ENCODE measurements around the gene GIPR.

GIPR gene

GRCh38 chr19:45646345-45646698, 21.7 kb upstream of the GIPR start:
- Histone ChIP-seq H2AFZ (ENCODE audit: low read length, unreplicated experiment) (no peak overlapping the region), H3K27ac (ENCODE audit: low read depth, low read length) (no peak overlapping the region), H3K36me3 (ENCODE audit: insufficient read depth, low read length) (no peaks in the 10 kb centered on the region), H3K4me1 (ENCODE audit: control insufficient read depth, insufficient read depth, low read length, unreplicated experiment) (peaks cover 4% of the 10 kb centered on the region), H3K4me3 (ENCODE audit: low read depth, low read length) (peak overlapping the region; percentile 46), H3K27me3 (ENCODE audit: insufficient read depth, low read length) (no peaks in the 10 kb centered on the region), H3K79me2 (ENCODE audit: control insufficient read depth, insufficient read depth, low read length, unreplicated experiment) (no peaks in the 10 kb centered on the region)

GRCh38 chr19:45650722-45651121, 17.3 kb upstream of the GIPR start:
- H3K27ac ChIP-seq (ENCODE audit: low read depth, low read length): no peak overlapping the region
- H3K79me2 ChIP-seq (ENCODE audit: control insufficient read depth, insufficient read depth, low read length, unreplicated experiment): no peaks in the 10 kb centered on the region

DNA sequence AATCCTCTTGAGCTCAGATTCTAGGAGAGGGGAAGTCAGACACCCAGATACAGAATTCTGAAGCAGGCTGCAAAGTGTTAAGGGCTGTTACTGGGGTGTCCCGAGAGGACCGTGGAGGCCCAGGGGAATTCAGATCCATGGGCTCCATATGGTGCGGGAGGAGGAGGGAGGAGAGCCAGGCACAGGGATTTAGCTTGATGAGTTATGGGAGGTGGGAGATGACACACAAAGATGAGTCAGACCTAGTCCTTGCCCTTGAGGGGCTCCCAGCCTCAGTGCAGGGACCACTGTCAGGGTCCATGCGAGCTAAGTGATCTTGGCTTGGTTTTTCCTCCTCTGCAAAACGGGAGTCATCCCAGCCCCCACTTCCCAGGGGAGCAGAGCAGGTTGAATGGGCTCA, 14.4 kb upstream of the GIPR start:
- no peak overlapping the region for H3K27ac ChIP-seq (ENCODE audit: low read depth, low read length)
- no peaks in the 10 kb centered on the region for H3K79me2 ChIP-seq (ENCODE audit: control insufficient read depth, insufficient read depth, low read length, unreplicated experiment)
- no peaks in the 10 kb centered on the region for H3K36me3 ChIP-seq (ENCODE audit: insufficient read depth, low read length)
- no peak overlapping the region for H2AFZ ChIP-seq (ENCODE audit: low read length, unreplicated experiment)
- no peaks in the 10 kb centered on the region for H3K4me1 ChIP-seq (ENCODE audit: control insufficient read depth, insufficient read depth, low read length, unreplicated experiment)
- H3K4me3 ChIP-seq (ENCODE audit: low read depth, low read length): no peak overlapping the region
- no peaks in the 10 kb centered on the region for H3K27me3 ChIP-seq (ENCODE audit: insufficient read depth, low read length)

More at GRCh38 chr19:45650722-45651121, 17.3 kb upstream of the GIPR start:
- Histone ChIP-seq H3K4me3 (ENCODE audit: low read depth, low read length) (no peak overlapping the region), H3K4me1 (ENCODE audit: control insufficient read depth, insufficient read depth, low read length, unreplicated experiment) (no peaks in the 10 kb centered on the region), H3K27me3 (ENCODE audit: insufficient read depth, low read length) (no peaks in the 10 kb centered on the region), H3K36me3 (ENCODE audit: insufficient read depth, low read length) (no peaks in the 10 kb centered on the region), H2AFZ (ENCODE audit: low read length, unreplicated experiment) (no peak overlapping the region)

DNA sequence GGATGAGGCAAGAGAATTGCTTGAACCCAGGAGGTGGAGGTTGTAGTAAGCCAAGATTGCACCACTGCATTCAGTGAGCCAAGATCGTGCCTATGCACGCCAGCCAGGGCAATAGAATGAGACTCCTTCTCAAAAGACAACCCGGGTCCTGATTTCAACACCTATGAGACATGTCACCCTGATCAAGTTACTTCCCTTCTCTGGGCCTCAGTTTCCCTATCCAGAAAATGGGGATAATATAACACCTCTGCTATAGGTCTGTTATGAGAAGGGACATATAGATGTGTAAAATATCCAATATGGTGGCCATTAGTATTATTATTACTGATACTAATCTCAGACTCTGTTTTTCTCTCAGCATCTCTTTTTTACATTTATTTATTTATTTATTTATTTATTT, 12.9 kb upstream of the GIPR start:
- Histone ChIP-seq H3K27ac (ENCODE audit: low read depth, low read length) (no peak overlapping the region), H3K79me2 (ENCODE audit: control insufficient read depth, insufficient read depth, low read length, unreplicated experiment) (no peaks in the 10 kb centered on the region), H3K27me3 (ENCODE audit: insufficient read depth, low read length) (no peaks in the 10 kb centered on the region), H3K36me3 (ENCODE audit: insufficient read depth, low read length) (no peaks in the 10 kb centered on the region), H2AFZ (ENCODE audit: low read length, unreplicated experiment) (no peak overlapping the region), H3K4me3 (ENCODE audit: low read depth, low read length) (no peak overlapping the region), H3K4me1 (ENCODE audit: control insufficient read depth, insufficient read depth, low read length, unreplicated experiment) (no peaks in the 10 kb centered on the region)

DNA sequence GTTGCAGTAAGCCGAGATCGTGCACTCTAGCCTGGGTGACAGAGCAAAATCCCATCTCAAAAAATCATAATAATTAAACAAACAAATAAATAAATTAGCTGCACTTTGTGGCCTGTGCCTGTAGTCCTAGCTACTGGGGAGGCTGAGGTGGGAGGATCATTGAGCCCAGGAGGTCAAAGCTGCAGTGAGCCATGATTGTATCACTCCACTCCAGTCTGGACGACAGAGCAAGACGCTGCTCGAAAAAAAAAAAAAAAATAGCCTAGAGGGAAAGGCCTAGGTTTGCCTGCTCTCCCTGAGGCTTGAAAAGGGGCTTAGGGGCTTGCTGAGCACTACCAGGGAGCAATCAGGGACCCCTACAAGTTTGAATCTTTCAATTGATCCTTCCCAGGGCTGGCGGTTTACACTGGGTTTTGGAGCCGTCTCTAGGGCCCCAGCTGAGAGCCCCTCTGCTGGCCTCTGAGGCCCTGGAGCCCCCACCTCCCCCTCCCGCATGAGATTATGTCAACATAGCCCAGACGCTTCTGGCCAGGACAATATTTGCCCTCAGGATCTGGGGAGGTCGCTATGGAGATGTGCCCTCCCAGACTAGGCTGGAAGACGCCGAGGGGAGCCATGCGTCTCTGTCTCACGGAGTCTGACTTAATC, 10.4 kb upstream of the GIPR start:
- H3K4me1 ChIP-seq (ENCODE audit: control insufficient read depth, insufficient read depth, low read length, unreplicated experiment): no peaks in the 10 kb centered on the region
- H3K4me3 ChIP-seq (ENCODE audit: low read depth, low read length): no peak overlapping the region
- H3K79me2 ChIP-seq (ENCODE audit: control insufficient read depth, insufficient read depth, low read length, unreplicated experiment): no peaks in the 10 kb centered on the region
- H3K27me3 ChIP-seq (ENCODE audit: insufficient read depth, low read length): no peaks in the 10 kb centered on the region
- H3K27ac ChIP-seq (ENCODE audit: low read depth, low read length): no peak overlapping the region
- no peak overlapping the region for H2AFZ ChIP-seq (ENCODE audit: low read length, unreplicated experiment)
- H3K36me3 ChIP-seq (ENCODE audit: insufficient read depth, low read length): no peaks in the 10 kb centered on the region

GRCh38 chr19:45659096-45659729, 8.8 kb upstream of the GIPR start:
- Histone ChIP-seq H3K4me3 (ENCODE audit: low read depth, low read length) (no peak overlapping the region), H3K36me3 (ENCODE audit: insufficient read depth, low read length) (no peaks in the 10 kb centered on the region), H3K27me3 (ENCODE audit: insufficient read depth, low read length) (no peaks in the 10 kb centered on the region), H3K4me1 (ENCODE audit: control insufficient read depth, insufficient read depth, low read length, unreplicated experiment) (no peaks in the 10 kb centered on the region), H3K79me2 (ENCODE audit: control insufficient read depth, insufficient read depth, low read length, unreplicated experiment) (no peaks in the 10 kb centered on the region), H3K27ac (ENCODE audit: low read depth, low read length) (no peak overlapping the region), H2AFZ (ENCODE audit: low read length, unreplicated experiment) (no peak overlapping the region)

- Histone ChIP-seq H3K27ac (ENCODE audit: low read depth, low read length) (no peak overlapping the region), H3K27me3 (ENCODE audit: insufficient read depth, low read length) (no peaks in the 10 kb centered on the region), H3K4me3 (ENCODE audit: low read depth, low read length) (no peak overlapping the region), H3K79me2 (ENCODE audit: control insufficient read depth, insufficient read depth, low read length, unreplicated experiment) (no peaks in the 10 kb centered on the region), H3K4me1 (ENCODE audit: control insufficient read depth, insufficient read depth, low read length, unreplicated experiment) (peaks cover 3% of the 10 kb centered on the region), H3K36me3 (ENCODE audit: insufficient read depth, low read length) (no peaks in the 10 kb centered on the region), H2AFZ (ENCODE audit: low read length, unreplicated experiment) (no peak overlapping the region)
Measured at GRCh38 chr19:45660636-45661035, 7.4 kb upstream of the GIPR start.

DNA sequence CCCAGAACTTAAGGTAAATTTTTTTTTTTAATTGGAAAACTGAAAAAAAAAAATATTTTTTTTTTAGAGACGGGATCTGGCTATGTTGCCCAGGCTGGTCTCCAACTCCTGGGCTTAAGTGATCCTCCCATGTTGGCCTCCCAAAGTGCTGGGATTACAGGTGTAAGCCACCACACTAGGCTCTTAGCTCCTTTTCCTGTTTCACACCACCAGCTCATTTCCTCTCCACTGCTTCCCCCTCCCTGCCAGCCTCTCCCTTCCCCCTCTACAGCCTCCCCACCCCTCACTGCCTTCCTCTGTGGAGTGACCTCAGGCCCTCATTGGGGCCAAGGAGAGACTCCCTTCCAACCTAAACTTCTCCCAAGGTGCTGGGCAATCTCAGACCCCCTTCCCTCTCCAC, 4.2 kb upstream of the GIPR start:
- no peaks in the 10 kb centered on the region for H3K36me3 ChIP-seq (ENCODE audit: insufficient read depth, low read length)
- H3K79me2 ChIP-seq (ENCODE audit: control insufficient read depth, insufficient read depth, low read length, unreplicated experiment): no peaks in the 10 kb centered on the region
- H3K27ac ChIP-seq (ENCODE audit: low read depth, low read length): no peak overlapping the region
- H3K4me3 ChIP-seq (ENCODE audit: low read depth, low read length): no peak overlapping the region
- peaks cover 3% of the 10 kb centered on the region for H3K4me1 ChIP-seq (ENCODE audit: control insufficient read depth, insufficient read depth, low read length, unreplicated experiment)
- no peaks in the 10 kb centered on the region for H3K27me3 ChIP-seq (ENCODE audit: insufficient read depth, low read length)
- H2AFZ ChIP-seq (ENCODE audit: low read length, unreplicated experiment): no peak overlapping the region

DNA sequence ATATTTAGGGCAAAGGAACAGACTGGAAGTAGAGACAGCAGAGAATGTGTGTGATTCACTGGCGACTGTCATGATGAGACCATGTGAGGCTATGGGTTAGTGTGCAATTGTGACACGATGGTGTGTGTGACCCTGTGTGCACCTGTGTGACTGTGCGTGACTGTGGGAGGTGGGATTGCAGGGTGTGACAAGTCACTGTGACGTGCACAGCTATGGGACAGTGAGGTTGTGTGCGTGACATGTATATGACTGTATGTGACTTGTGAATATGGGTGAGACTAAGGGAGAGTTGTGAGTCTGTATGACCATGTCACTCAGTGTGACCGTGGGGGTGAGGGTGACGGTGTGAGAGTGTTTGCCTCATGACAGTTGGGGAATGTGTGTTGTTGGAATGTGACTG, 3.4 kb upstream of the GIPR start:
- no peak overlapping the region for H3K4me3 ChIP-seq (ENCODE audit: low read depth, low read length)
- no peaks in the 10 kb centered on the region for H3K36me3 ChIP-seq (ENCODE audit: insufficient read depth, low read length)
- H2AFZ ChIP-seq (ENCODE audit: low read length, unreplicated experiment): no peak overlapping the region
- H3K27ac ChIP-seq (ENCODE audit: low read depth, low read length): no peak overlapping the region
- H3K27me3 ChIP-seq (ENCODE audit: insufficient read depth, low read length): peaks cover 6% of the 10 kb centered on the region; the same call in 1 of the 2 replicates
- H3K4me1 ChIP-seq (ENCODE audit: control insufficient read depth, insufficient read depth, low read length, unreplicated experiment): peaks cover 7% of the 10 kb centered on the region
- H3K79me2 ChIP-seq (ENCODE audit: control insufficient read depth, insufficient read depth, low read length, unreplicated experiment): no peaks in the 10 kb centered on the region

DNA sequence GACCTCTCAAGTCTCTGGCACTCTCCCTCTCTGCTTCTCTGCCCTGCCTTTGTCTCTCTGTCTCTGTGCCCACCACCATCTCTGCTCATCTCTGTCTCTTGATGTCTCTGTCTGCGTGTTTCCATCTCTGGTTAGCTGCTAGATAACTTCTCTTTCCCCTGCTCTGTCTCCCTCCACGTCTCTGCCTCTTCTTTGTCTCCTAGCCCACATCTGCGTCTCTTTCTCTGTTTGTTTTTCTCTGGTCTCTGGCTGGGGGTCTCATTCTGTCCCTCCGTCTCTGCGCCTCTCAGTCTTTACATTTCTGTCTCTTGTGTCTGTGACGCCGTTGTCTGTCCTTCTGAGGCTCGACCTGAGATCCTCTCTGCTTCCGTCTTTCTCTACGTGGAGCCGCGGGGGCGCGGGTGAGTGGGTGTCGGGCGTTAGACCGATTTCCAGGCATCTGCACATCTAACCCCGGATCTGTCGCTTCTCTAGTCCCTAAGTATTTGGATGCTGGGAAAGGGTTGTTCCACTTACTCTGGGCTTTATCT, 386 bp downstream of the GIPR start:
- Histone ChIP-seq H3K27me3 (ENCODE audit: insufficient read depth, low read length) (peaks cover 16% of the 10 kb centered on the region; the same call in 1 of the 2 replicates), H3K27ac (ENCODE audit: low read depth, low read length) (no peak overlapping the region), H3K4me1 (ENCODE audit: control insufficient read depth, insufficient read depth, low read length, unreplicated experiment) (peaks cover 7% of the 10 kb centered on the region), H3K36me3 (ENCODE audit: insufficient read depth, low read length) (no peaks in the 10 kb centered on the region), H2AFZ (ENCODE audit: low read length, unreplicated experiment) (peak overlapping the region; percentile 70), H3K4me3 (ENCODE audit: low read depth, low read length) (peak overlapping the region; percentile 70), H3K79me2 (ENCODE audit: control insufficient read depth, insufficient read depth, low read length, unreplicated experiment) (no peaks in the 10 kb centered on the region)
